GM23248 (cell line): ENCODE results near the gene USP32. TPM values are rescaled to one million over a fixed set of nuclear protein-coding genes. Genes with fewer than 3 reads are reported as not detected.
"Not testable (repeated sequence)": the region's sequence is repeated elsewhere in the genome, so short reads cannot be mapped to it uniquely, and the experiment has no call there.

Experiments
- DNase-seq: peaks from one replicate; pipeline ENCODE4 v3.0.0-alpha.2; 2015
- H2AFZ ChIP-seq: fragments of 200-600 bp; sonication (generic); 2 replicates; pipeline ENCODE4 v1.6.1; 2016; ENCODE audit warnings: antibody characterized with exemption
- H3F3A ChIP-seq: fragments of 200-600 bp; sonication (generic); 2 replicates; pipeline ENCODE4 v1.6.1; 2016; ENCODE audit warnings: mild to moderate bottlenecking, antibody characterized with exemption, mixed run types; ENCODE audit not compliant: insufficient read depth
- H3K27ac ChIP-seq: fragments of 200-600 bp; sonication (generic); 2 replicates; pipeline ENCODE4 v1.5.1; 2016; ENCODE audit warnings: mild to moderate bottlenecking
- H3K27me3 ChIP-seq: fragments of 200-600 bp; sonication (generic); replicated peaks from 2 replicates; pipeline ENCODE4 v1.6.1; 2016; ENCODE audit warnings: mild to moderate bottlenecking; ENCODE audit not compliant: insufficient read depth
- H3K36me3 ChIP-seq: fragments of 200-600 bp; sonication (generic); 2 replicates; pipeline ENCODE4 v1.6.1; 2016; ENCODE audit warnings: low read depth, mild to moderate bottlenecking
- H3K4me1 ChIP-seq: fragments of 200-600 bp; sonication (generic); 2 replicates; pipeline ENCODE4 v1.6.1; 2016; ENCODE audit warnings: mild to moderate bottlenecking; ENCODE audit not compliant: insufficient read depth
- H3K4me2 ChIP-seq: fragments of 200-600 bp; sonication (generic); one replicate; pipeline ENCODE4 v1.6.1; 2016; ENCODE audit warnings: mild to moderate bottlenecking; ENCODE audit not compliant: unreplicated experiment
- H3K4me3 ChIP-seq: fragments of 200-600 bp; sonication (generic); 2 replicates; pipeline ENCODE4 v1.5.1; 2016; ENCODE audit warnings: mild to moderate bottlenecking
- H3K79me2 ChIP-seq: fragments of 200-600 bp; sonication (generic); 2 replicates; pipeline ENCODE4 v1.6.1; 2016; ENCODE audit warnings: mild to moderate bottlenecking; ENCODE audit not compliant: insufficient read depth
- H3K9ac ChIP-seq: fragments of 200-600 bp; sonication (generic); 2 replicates; pipeline ENCODE4 v1.6.1; 2016; ENCODE audit warnings: mild to moderate bottlenecking
- H3K9me2 ChIP-seq: fragments of 200-600 bp; sonication (generic); 2 replicates; pipeline ENCODE4 v1.6.1; 2016; ENCODE audit warnings: mixed run types, mild to moderate bottlenecking, moderate library complexity; ENCODE audit not compliant: insufficient read depth
- H3K9me3 ChIP-seq: fragments of 200-600 bp; sonication (generic); one replicate; pipeline ENCODE4 v1.6.1; 2017; ENCODE audit warnings: low read depth
- H4K20me1 ChIP-seq: fragments of 200-600 bp; sonication (generic); 2 replicates; pipeline ENCODE4 v1.6.0; 2016; ENCODE audit not compliant: insufficient read depth
- EZH2 ChIP-seq: fragments of 200-600 bp; sonication (generic); IDR thresholded peaks from 2 replicates; pipeline ENCODE4 v1.6.1; 2018; ENCODE audit warnings: antibody characterized with exemption, mild to moderate bottlenecking; ENCODE audit not compliant: insufficient read depth, poor library complexity, severe bottlenecking
- EZH2phosphoT487 ChIP-seq: fragments of 200-600 bp; sonication (generic); IDR thresholded peaks from 2 replicates; pipeline ENCODE4 v1.6.1; 2018; ENCODE audit warnings: antibody characterized with exemption, moderate library complexity, mild to moderate bottlenecking, low read depth; ENCODE audit not compliant: insufficient read depth
- WGBS, 2 experiments: methylation state at CpG; one replicate each; pipeline ENCODE4 v1.1.6; 2015 to 2017; ENCODE audit warnings: low lambda C conversion rate in 2 of 2, low coverage in 1 of 2; ENCODE audit errors: missing lambda C conversion rate in 2 of 2; 5-methylcytosine and 5-hydroxymethylcytosine counted together
- in situ Hi-C: fragments of 300-500 bp; cut with MboI; formaldehyde crosslinking; loops from 2 replicates; pipeline ENCODE4 v1.15.0; 2020
- polyA plus RNA-seq: library from polyadenylated mRNA; unstranded; fragments of >200 nt; fragmentation: Nextera tagmentation; extraction: Ambion mirVana; gene quantifications from 2 replicates; pipeline ENCODE4 v1.2.1, GENCODE V29; 2016
- total RNA-seq: library from RNA; depleted of rRNA; stranded (reverse); fragments of >200 nt; shearing (Covaris generic); gene quantifications from 2 replicates; pipeline ENCODE4 v1.2.3, GENCODE V29; 2014

USP32 gene
- total and polyA plus RNA-seq, 2 experiments from 2014 or later, result 14.0 to 33.9 TPM

DNA sequence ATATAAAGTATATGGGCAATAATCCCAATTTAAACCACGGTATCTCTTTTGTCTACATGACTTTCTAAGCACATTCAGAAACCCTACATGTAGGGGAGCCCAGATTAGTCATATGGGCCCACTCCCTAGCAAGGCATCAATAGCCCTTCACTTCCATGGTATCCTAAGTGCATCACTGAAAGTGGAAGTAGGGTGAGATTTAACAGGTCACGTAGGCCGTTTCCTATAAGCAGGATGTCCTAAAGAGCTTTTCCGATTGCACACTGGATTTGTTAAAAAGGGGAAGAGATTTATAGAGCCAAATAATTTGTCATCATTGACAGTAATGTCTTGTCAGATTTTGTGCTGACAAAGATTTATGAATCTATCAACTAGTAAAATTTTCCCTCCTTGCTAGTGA, 203.2 kb downstream of the USP32 start:
- no peaks in the 10 kb centered on the region for H3K9me3 ChIP-seq
- peaks cover 38% of the 10 kb centered on the region for H3K36me3 ChIP-seq
- H3K27ac ChIP-seq, result no peak overlapping the region
- no peak for TF ChIP-seq EZH2
- no peak for TF ChIP-seq EZH2phosphoT487
- H3K4me1 ChIP-seq, result peaks cover 13% of the 10 kb centered on the region
- in situ Hi-C loops, result no loop called here
- 97% methylated on average over 4 of the region's 4 CpGs for WGBS, 2 experiments
- no peak overlapping the region for H3K9ac ChIP-seq
- no peaks in the 10 kb centered on the region for H3K9me2 ChIP-seq
- no peaks in the 10 kb centered on the region for H3K79me2 ChIP-seq
- no peak overlapping the region for H3K4me2 ChIP-seq
- H4K20me1 ChIP-seq, result no peaks in the 10 kb centered on the region
- H3K27me3 ChIP-seq, result no peaks in the 10 kb centered on the region
- H2AFZ ChIP-seq, result no peak overlapping the region
- DNase-seq, result no peak
- peaks cover 16% of the 10 kb centered on the region; the same call in 1 of the 2 replicates for H3F3A ChIP-seq
- no peak overlapping the region for H3K4me3 ChIP-seq

DNA sequence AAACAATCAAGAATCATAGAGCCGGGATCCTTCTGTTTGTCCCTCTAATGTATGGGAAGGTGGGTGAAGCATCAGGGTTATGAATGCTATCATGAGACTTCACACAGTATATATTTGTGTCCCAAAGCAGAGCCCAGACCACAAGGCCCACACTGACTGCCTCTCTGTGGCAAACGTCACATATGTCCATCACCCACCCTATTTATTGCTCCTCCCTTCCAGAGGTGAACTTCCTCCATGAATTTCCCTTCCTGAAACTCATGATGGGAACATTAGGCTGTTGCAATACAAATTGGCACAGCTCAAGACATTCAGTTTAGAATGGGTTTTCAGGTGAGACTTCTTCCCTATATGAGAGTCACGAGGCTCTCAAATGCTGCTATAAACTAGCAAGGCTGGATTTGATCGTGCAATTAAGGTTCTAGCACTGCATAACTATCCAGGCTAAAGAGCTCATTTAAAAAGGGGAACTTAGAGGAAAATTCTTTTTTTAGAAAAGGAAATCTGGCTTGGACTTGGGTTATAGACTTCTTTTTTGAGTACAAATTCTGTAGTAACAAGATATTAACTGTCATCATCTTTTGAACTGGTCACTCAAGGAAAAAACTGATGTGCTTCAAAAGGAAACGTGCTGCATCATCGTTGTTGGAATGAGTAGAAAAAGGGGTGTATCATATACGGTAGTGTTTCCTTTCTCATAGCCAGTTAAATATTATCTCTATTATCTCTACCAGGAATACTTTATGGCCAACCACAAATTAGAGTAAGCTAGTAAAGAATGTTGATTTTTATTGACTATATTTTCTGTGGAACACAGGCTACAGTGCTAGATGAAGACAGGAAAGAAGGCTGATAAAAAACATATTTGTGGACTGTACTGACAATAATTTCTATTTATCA, 204.8 kb downstream of the USP32 start:
- peak; percentile 65 for DNase-seq
- H3K4me2 ChIP-seq, result peak overlapping the region; percentile 33
- H3K79me2 ChIP-seq, H3K4me3 ChIP-seq, H3K9me2 ChIP-seq, H3K27me3 ChIP-seq, in situ Hi-C loops, H4K20me1 ChIP-seq, H2AFZ ChIP-seq, H3K9me3 ChIP-seq: not testable (repeated sequence)
- peaks cover 41% of the 10 kb centered on the region for H3K36me3 ChIP-seq
- WGBS, 2 experiments, result 69 to 75% methylated on average over 7 of the region's 7 CpGs
- peak overlapping the region; percentile 20; the same call in 1 of the 2 replicates for H3K9ac ChIP-seq
- peaks cover 16% of the 10 kb centered on the region; the same call in 1 of the 2 replicates for H3F3A ChIP-seq
- peaks cover 13% of the 10 kb centered on the region for H3K4me1 ChIP-seq
- H3K27ac ChIP-seq, result peak overlapping the region; percentile 65

- Histone ChIP-seq H3F3A (peaks cover 16% of the 10 kb centered on the region; the same call in 1 of the 2 replicates), H3K36me3 (peaks cover 43% of the 10 kb centered on the region), H3K4me1 (peaks cover 13% of the 10 kb centered on the region)
- H3K27ac ChIP-seq, H3K9ac ChIP-seq, H3K4me3 ChIP-seq, in situ Hi-C loops, H3K4me2 ChIP-seq, H3K9me2 ChIP-seq, H4K20me1 ChIP-seq, H3K79me2 ChIP-seq, H2AFZ ChIP-seq, DNase-seq, H3K27me3 ChIP-seq, H3K9me3 ChIP-seq: not testable (repeated sequence)
- 80 to 100% methylated on average over 1 of the region's 1 CpG for WGBS, 2 experiments
These were observed 205.6 kb downstream of the USP32 start for GRCh38 chr17:60186372-60186771.

DNA sequence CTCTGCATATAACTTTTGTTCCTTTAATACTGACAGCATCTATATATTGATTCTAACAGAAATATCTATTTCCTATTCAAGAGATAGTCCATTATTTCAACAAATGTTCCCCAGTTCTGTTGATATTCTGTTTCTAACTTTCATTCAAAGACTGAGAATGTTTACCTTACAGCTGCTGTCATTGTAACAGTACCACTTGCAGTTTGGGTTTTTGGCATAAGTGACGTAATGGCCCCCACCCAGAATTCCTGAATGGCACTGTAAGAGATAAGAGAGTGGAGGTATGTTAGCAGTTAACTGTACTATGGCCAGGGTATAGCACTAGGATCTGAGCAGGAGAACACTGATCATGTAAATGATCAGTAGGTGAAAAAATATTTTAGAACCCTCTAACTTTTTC, 211.6 kb downstream of the USP32 start:
- in situ Hi-C loops, result not testable (repeated sequence)

GRCh38 chr17:60178180-60178579, 213.8 kb downstream of the USP32 start:
- H3K27ac ChIP-seq, H3K9ac ChIP-seq, H3K9me3 ChIP-seq, H4K20me1 ChIP-seq, H2AFZ ChIP-seq, H3K9me2 ChIP-seq, H3K4me2 ChIP-seq, H3K4me3 ChIP-seq, DNase-seq, H3K27me3 ChIP-seq, in situ Hi-C loops, H3K79me2 ChIP-seq: not testable (repeated sequence)
- Histone ChIP-seq H3K4me1 (peaks cover 11% of the 10 kb centered on the region; the same call in 1 of the 2 replicates), H3F3A (peaks cover 22% of the 10 kb centered on the region), H3K36me3 (peaks cover 31% of the 10 kb centered on the region)
- 93 to 97% methylated on average over 2 of the region's 2 CpGs for WGBS, 2 experiments

More for the DNA sequence above, 211.6 kb downstream of the USP32 start:
- not testable (repeated sequence) for DNase-seq, H3K27me3 ChIP-seq, H4K20me1 ChIP-seq, H3K4me3 ChIP-seq, H3K27ac ChIP-seq, H3K4me1 ChIP-seq, H3K4me2 ChIP-seq, H3K9me2 ChIP-seq, H2AFZ ChIP-seq, H3F3A ChIP-seq, H3K9ac ChIP-seq, H3K9me3 ChIP-seq, H3K79me2 ChIP-seq
- H3K36me3 ChIP-seq, result peaks cover 38% of the 10 kb centered on the region
- WGBS, 2 experiments, result 92 to 94% methylated on average over 1 of the region's 1 CpG

DNA sequence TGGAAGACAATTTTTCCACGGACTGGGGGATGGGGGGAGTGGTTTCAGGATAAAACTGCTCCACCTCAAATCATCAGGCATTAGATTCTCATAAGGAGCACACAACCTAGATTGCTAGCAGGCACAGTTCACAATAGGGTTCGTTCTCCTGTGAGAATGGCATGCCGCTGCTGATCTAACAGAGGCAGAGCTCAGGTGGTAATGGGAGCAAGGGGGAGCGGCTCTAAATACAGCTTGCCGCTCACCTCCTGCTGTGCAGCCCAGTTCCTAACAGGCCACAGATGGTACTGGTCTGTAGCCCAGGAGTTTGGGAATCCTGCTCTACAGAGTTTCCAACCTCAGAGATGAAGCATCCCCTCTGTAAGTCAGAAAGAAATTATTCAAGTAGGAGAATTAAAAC, 215.2 kb downstream of the USP32 start:
- DNase-seq, in situ Hi-C loops, H3K4me2 ChIP-seq, H3K9me2 ChIP-seq, H3K27me3 ChIP-seq, H4K20me1 ChIP-seq, H3K27ac ChIP-seq, H3K4me3 ChIP-seq, H3K79me2 ChIP-seq, H3K9ac ChIP-seq, H3K9me3 ChIP-seq, H2AFZ ChIP-seq: not testable (repeated sequence)
- Histone ChIP-seq H3F3A (peaks cover 29% of the 10 kb centered on the region), H3K4me1 (peaks cover 15% of the 10 kb centered on the region; the same call in 1 of the 2 replicates), H3K36me3 (peaks cover 21% of the 10 kb centered on the region; the same call in 1 of the 2 replicates)
- WGBS, 2 experiments, result 77 to 86% methylated on average over 5 of the region's 5 CpGs

- peaks cover 25% of the 10 kb centered on the region for H3K4me1 ChIP-seq
- H3K9me3 ChIP-seq, H3K27ac ChIP-seq, H3K4me2 ChIP-seq, in situ Hi-C loops, H3K36me3 ChIP-seq, H3K4me3 ChIP-seq, H2AFZ ChIP-seq, H3K9me2 ChIP-seq, H3K79me2 ChIP-seq, H3K27me3 ChIP-seq, H4K20me1 ChIP-seq, H3K9ac ChIP-seq: not testable (repeated sequence)
- H3F3A ChIP-seq, result peaks cover 37% of the 10 kb centered on the region
- DNase-seq, result peak; percentile 28
- 95 to 97% methylated on average over 6 of the region's 6 CpGs for WGBS, 2 experiments
These were observed 217.2 kb downstream of the USP32 start for GRCh38 chr17:60174767-60175166.
